ENCODE results near the gene HMGN4.

DNA sequence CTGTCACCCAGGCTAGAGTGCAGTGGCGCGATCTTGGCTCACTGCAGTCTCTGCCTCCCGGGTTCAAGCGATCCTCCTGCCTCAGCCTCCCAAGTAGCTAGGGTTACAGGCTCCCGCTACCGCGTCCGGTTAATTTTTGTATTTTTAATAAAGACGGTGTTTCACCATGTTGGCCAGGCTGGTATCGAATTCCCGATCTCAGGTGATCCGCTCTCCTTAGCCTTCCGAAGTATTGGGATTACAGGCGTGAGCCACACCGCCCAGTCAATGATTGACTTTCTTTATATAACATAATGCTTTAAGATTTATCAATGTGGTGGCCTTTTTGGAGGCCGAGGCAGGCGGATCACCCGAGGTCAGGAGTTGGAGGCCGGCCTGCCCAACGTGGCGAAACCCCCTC, 50.8 kb downstream of the HMGN4 start:
- TF ChIP-seq POLR2A (IDR thresholded peaks at IDR 0.05) (no peak), CTCF (IDR thresholded peaks at IDR 0.05) (no peak)
